ACC112 (cell line): Measurements from ENCODE around the gene GPRIN2.
"Not testable (repeated sequence)": the region's sequence is repeated elsewhere in the genome, so short reads cannot be mapped to it uniquely, and the experiment has no call there.

ENCODE experiments used
- H2AFZ ChIP-seq: fragments of 200-600 bp; sonication (generic); one replicate; pipeline ENCODE4 v1.6.0; 2017; ENCODE audit warnings: antibody characterized with exemption, low read length; ENCODE audit not compliant: unreplicated experiment
- H3K27ac ChIP-seq: fragments of 200-600 bp; sonication (generic); 2 replicates; pipeline ENCODE4 v1.5.1; 2014; ENCODE audit warnings: low read depth, mild to moderate bottlenecking, antibody characterized with exemption, low read length, moderate library complexity
- H3K27me3 ChIP-seq: fragments of 200-600 bp; sonication (generic); 2 replicates; pipeline ENCODE4 v1.6.1; 2014; ENCODE audit warnings: mild to moderate bottlenecking, antibody characterized with exemption, low read length, moderate library complexity, mixed read lengths; ENCODE audit not compliant: insufficient read depth
- H3K36me3 ChIP-seq: fragments of 200-600 bp; sonication (generic); 2 replicates; pipeline ENCODE4 v1.6.1; 2016; ENCODE audit warnings: mild to moderate bottlenecking, antibody characterized with exemption, low read length, moderate library complexity, mixed read lengths; ENCODE audit not compliant: insufficient read depth
- H3K4me1 ChIP-seq: fragments of 200-600 bp; sonication (generic); one replicate; pipeline ENCODE4 v1.6.1; 2016; ENCODE audit warnings: low read length, mixed read lengths; ENCODE audit not compliant: insufficient read depth, unreplicated experiment, control insufficient read depth
- H3K4me3 ChIP-seq: fragments of 200-600 bp; sonication (generic); 2 replicates; pipeline ENCODE4 v1.5.1; 2014; ENCODE audit warnings: mild to moderate bottlenecking, low read depth, low read length
- H3K79me2 ChIP-seq: fragments of 200-600 bp; sonication (generic); one replicate; pipeline ENCODE4 v1.6.0; 2016; ENCODE audit warnings: low read length; ENCODE audit not compliant: control insufficient read depth, unreplicated experiment, insufficient read depth

Gene GPRIN2

DNA sequence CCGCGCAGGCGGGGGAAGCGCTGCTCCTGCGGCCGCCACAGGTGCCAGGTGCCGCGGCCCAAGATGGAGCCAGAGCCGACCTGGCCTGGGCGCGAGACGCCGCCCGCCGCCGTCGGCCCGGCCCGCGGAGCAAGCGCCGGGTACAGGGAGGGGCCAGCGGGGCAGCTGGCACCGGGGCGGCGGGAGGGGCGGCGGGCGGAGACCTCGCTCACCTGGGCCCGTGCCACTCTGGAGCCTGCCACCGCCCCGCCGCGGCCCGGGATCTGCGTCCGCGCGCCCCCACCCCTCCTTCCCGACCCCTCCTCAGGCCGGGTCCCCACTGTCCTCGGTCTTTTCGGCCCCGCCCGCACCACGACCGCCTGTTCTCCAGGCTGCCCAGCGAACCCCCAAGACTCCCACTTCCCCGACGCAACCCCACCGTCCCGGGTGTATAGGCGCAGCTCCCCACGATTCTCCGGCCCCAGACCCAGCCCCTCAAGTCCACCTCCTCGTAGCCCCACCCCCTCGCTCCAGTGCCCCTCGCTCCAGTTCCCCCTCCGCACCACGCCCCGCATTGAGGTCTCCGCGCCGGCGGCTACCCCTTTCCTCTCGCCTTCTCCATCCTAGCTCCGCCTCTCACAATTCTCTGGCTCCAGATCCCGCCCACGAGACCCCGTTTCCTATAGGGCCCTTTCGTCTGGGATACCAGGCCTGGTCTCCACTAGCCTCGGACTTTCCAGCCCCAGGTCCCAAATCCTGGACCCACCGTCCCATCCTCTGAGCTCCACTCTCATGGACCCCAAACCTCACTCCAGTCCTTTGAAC is at the start of gene GPRIN2:
Gene GPRIN2, minus strand, starts transcription at position 144 of the 804 bp plus-strand sequence. CDS start 5,922 bp downstream, outside the sequence.
- Histone ChIP-seq H3K27me3 (peaks cover 73% of the 10 kb centered on the region), H3K79me2 (no peaks in the 10 kb centered on the region), H3K4me3 (peak within 1 kb of the TSS; percentile 64), H3K36me3 (no peaks in the 10 kb centered on the region), H3K27ac (no peak within 1 kb of the TSS), H2AFZ (no peak within 1 kb of the TSS), H3K4me1 (no peaks in the 10 kb centered on the region)

GRCh38 chr10:46600516-46600915 is 44.1 kb upstream of the GPRIN2 start:
- H3K4me3 ChIP-seq, H2AFZ ChIP-seq: not testable (repeated sequence)

GRCh38 chr10:46597616-46598246 is 41.3 kb upstream of the GPRIN2 start:
- H3K27me3 ChIP-seq, H3K36me3 ChIP-seq, H3K27ac ChIP-seq, H3K79me2 ChIP-seq, H2AFZ ChIP-seq, H3K4me1 ChIP-seq: not testable (repeated sequence)
- H3K4me3 ChIP-seq, result peak overlapping the region; percentile 75

More at GRCh38 chr10:46600516-46600915, 44.1 kb upstream of the GPRIN2 start:
- not testable (repeated sequence) for H3K27ac ChIP-seq, H3K36me3 ChIP-seq, H3K79me2 ChIP-seq, H3K27me3 ChIP-seq, H3K4me1 ChIP-seq

- H3K79me2 ChIP-seq, H2AFZ ChIP-seq, H3K27me3 ChIP-seq, H3K27ac ChIP-seq, H3K4me1 ChIP-seq, H3K36me3 ChIP-seq: not testable (repeated sequence)
- peak overlapping the region; percentile 72 for H3K4me3 ChIP-seq
These were observed 40.1 kb upstream of the GPRIN2 start for GRCh38 chr10:46596570-46596969.

GRCh38 chr10:46594453-46595063 is 38.1 kb upstream of the GPRIN2 start:
- not testable (repeated sequence) for H3K27ac ChIP-seq, H3K4me3 ChIP-seq, H3K79me2 ChIP-seq, H3K4me1 ChIP-seq, H3K27me3 ChIP-seq, H2AFZ ChIP-seq, H3K36me3 ChIP-seq

- H3K27me3 ChIP-seq, H3K79me2 ChIP-seq, H3K36me3 ChIP-seq, H3K4me3 ChIP-seq, H2AFZ ChIP-seq, H3K4me1 ChIP-seq, H3K27ac ChIP-seq: not testable (repeated sequence)
These were observed 36.8 kb upstream of the GPRIN2 start for GRCh38 chr10:46593307-46593706.

DNA sequence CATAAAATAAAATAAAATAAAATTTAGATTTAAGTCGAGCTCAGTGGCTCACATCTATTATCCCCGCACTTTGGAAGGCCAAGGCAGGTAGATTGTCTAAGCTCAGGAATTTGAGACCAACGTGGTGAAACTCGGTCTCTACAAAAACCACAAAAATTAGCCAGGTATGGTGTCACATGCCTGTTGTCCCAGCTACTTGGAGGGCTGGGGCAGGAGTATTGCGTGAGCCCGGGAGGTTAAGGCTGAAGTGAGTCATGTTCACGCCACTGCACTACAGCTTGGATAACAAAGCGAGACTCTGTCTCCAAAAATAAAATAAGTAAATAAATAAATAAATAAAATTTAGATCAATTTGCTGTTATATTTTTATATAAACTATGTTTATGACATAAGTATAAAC is 34.6 kb upstream of the GPRIN2 start:
- not testable (repeated sequence) for H3K79me2 ChIP-seq, H3K4me3 ChIP-seq, H3K4me1 ChIP-seq, H3K36me3 ChIP-seq, H2AFZ ChIP-seq, H3K27me3 ChIP-seq, H3K27ac ChIP-seq

GRCh38 chr10:46589589-46589988 is 33.1 kb upstream of the GPRIN2 start:
- H3K79me2 ChIP-seq, H3K4me3 ChIP-seq, H3K27ac ChIP-seq, H3K4me1 ChIP-seq, H2AFZ ChIP-seq, H3K36me3 ChIP-seq, H3K27me3 ChIP-seq: not testable (repeated sequence)

- H3K36me3 ChIP-seq, H3K27ac ChIP-seq, H3K4me3 ChIP-seq, H2AFZ ChIP-seq, H3K79me2 ChIP-seq, H3K27me3 ChIP-seq, H3K4me1 ChIP-seq: not testable (repeated sequence)
These were observed 31.8 kb upstream of the GPRIN2 start for GRCh38 chr10:46588221-46588620.

GRCh38 chr10:46587546-46587945 is 31.1 kb upstream of the GPRIN2 start:
- not testable (repeated sequence) for H3K27ac ChIP-seq, H3K27me3 ChIP-seq, H2AFZ ChIP-seq, H3K36me3 ChIP-seq, H3K4me1 ChIP-seq, H3K79me2 ChIP-seq, H3K4me3 ChIP-seq

GRCh38 chr10:46585246-46585645 is 28.8 kb upstream of the GPRIN2 start:
- not testable (repeated sequence) for H3K27ac ChIP-seq, H2AFZ ChIP-seq, H3K79me2 ChIP-seq, H3K4me1 ChIP-seq, H3K4me3 ChIP-seq, H3K27me3 ChIP-seq, H3K36me3 ChIP-seq
